ENCODE results near the gene NOL4L.

- TF ChIP-seq POLR2A (IDR thresholded peaks at IDR 0.05): no peak
- TF ChIP-seq CTCF (IDR thresholded peaks at IDR 0.05): no peak
- no peak for TF ChIP-seq EP300 (IDR thresholded peaks at IDR 0.05; ENCODE audit: low read depth)
Measured at GRCh38 chr20:32597714-32598113, 12.6 kb upstream of the NOL4L start.
